Measurements from ENCODE around the gene GDPGP1. TPM values are rescaled to one million over a fixed set of nuclear protein-coding genes. Genes with fewer than 3 reads are reported as not detected.
"Not testable (repeated sequence)": the region's sequence is repeated elsewhere in the genome, so short reads cannot be mapped to it uniquely, and the experiment has no call there.

The GDPGP1 gene
- total RNA-seq, 2 experiments from 2014 or later = 7.5 to 8.3 TPM

GRCh38 chr15:90249203-90249863 lies 15.3 kb downstream of the GDPGP1 start, which contains the start of gene TTLL13:
Gene TTLL13, plus strand, starts transcription at chr15:90249556. Its CDS starts 1,075 bp downstream, at chr15:90250631.
- Histone ChIP-seq H3K4me3 (ENCODE audit: low read length) (peak within 1 kb of the TSS; percentile 61), H3K4me1 (ENCODE audit: insufficient read depth, low read length) (peaks cover 19% of the 10 kb centered on the region), H3K27me3 (ENCODE audit: control insufficient read depth in 1 of 2, insufficient read depth in 2 of 2, low read length in 2 of 2) (no peaks in the 10 kb centered on the region), H3K36me3 (ENCODE audit: insufficient read depth, low read length) (no peaks in the 10 kb centered on the region), H3K9me3 (ENCODE audit: control insufficient read depth in 1 of 2, insufficient read depth in 1 of 2, low read length in 2 of 2) (no peaks in the 10 kb centered on the region), H3K27ac (ENCODE audit: low read depth in 1 of 2, low read length in 2 of 2) (no peak within 1 kb of the TSS)
- ATAC-seq (ENCODE audit: poor library complexity) (peak; percentile 70), DNase-seq (peak; percentile 33 to 87 (median 60))
- ChIA-PET POLR2A (interaction anchor here (0.7 to 3.0 kb wide), 7 partner anchors 9 to 48 kb away, joined by 3 to 20 read pairs (median 5); partner anchors contain the start of genes CIB1, GDPGP1, NGRN and SEMA4B), CTCF (interaction anchor here (0.5 to 1.4 kb wide), 5 partner anchors 8 to 106 kb away, joined by 3 to 4 read pairs (median 4); no protein-coding TSS in a partner anchor)
- intact Hi-C loops (cut with DNase I, micrococcal nuclease) = no loop called here
- Mint-ChIP-seq H3K4me1 (ENCODE audit: low read depth) (peaks cover 17% of the 10 kb centered on the region), H3K36me3 (ENCODE audit: low read depth) (no peaks in the 10 kb centered on the region), H3K27ac (peak within 1 kb of the TSS; percentile 63), H3K4me3 (peak within 1 kb of the TSS; percentile 76), H3K9me3 (no peaks in the 10 kb centered on the region), H3K27me3 (no peaks in the 10 kb centered on the region)
- TF ChIP-seq CTCF (IDR thresholded peaks at IDR 0.05) = no peak

DNA sequence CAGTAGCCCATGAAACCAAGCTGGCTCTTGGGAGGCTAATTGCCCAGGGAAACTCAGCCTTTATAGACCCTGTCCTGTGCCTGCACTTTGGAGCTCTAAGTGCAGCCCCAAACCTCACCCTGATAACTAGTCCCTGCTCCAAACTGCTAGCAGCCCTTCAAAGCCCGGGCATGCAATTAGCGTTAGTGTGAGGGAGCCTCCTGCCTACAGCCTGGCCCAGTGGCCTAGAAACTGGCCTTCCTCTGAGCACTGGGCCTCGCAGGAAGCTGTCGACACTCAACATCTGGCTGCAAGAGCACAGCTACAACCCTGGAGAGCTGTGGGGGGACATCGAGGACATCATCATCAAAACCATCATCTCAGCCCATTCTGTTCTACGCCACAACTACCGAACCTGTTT lies 23.8 kb downstream of the GDPGP1 start:
- no peak for TF ChIP-seq CTCF (IDR thresholded peaks at IDR 0.05)
- no peaks in the 10 kb centered on the region for H3K9me3 Mint-ChIP-seq
- H3K4me1 ChIP-seq (ENCODE audit: insufficient read depth, low read length) = no peaks in the 10 kb centered on the region
- intact Hi-C loops (cut with DNase I, micrococcal nuclease) = no loop called here
- ATAC-seq (ENCODE audit: poor library complexity) (no peak), DNase-seq (no peak)
- H3K27ac ChIP-seq (ENCODE audit: low read depth in 1 of 2, low read length in 2 of 2) = no peak overlapping the region
- CTCF ChIA-PET = no interaction called here
- no peaks in the 10 kb centered on the region for H3K36me3 Mint-ChIP-seq (ENCODE audit: low read depth)
- no peak overlapping the region for H3K4me3 ChIP-seq (ENCODE audit: low read length)
- H3K27me3 Mint-ChIP-seq = no peaks in the 10 kb centered on the region
- no peaks in the 10 kb centered on the region for H3K36me3 ChIP-seq (ENCODE audit: insufficient read depth, low read length)
- no peak overlapping the region for H3K4me3 Mint-ChIP-seq
- H3K27me3 ChIP-seq (ENCODE audit: control insufficient read depth in 1 of 2, insufficient read depth in 2 of 2, low read length in 2 of 2) = no peaks in the 10 kb centered on the region
- POLR2A ChIA-PET = interaction anchor here (0.8 kb wide), 1 partner anchor 9 kb away, joined by 3 read pairs; no protein-coding TSS in a partner anchor
- H3K27ac Mint-ChIP-seq = no peak overlapping the region
- no peaks in the 10 kb centered on the region for H3K4me1 Mint-ChIP-seq (ENCODE audit: low read depth)
- no peaks in the 10 kb centered on the region for H3K9me3 ChIP-seq (ENCODE audit: control insufficient read depth in 1 of 2, insufficient read depth in 1 of 2, low read length in 2 of 2)

- no peaks in the 10 kb centered on the region for H3K27me3 ChIP-seq (ENCODE audit: control insufficient read depth in 1 of 2, insufficient read depth in 2 of 2, low read length in 2 of 2)
- no peak for TF ChIP-seq CTCF (IDR thresholded peaks at IDR 0.05)
- no peak overlapping the region for H3K4me3 Mint-ChIP-seq
- no peaks in the 10 kb centered on the region for H3K27me3 Mint-ChIP-seq
- no peak overlapping the region for H3K27ac Mint-ChIP-seq
- DNase-seq = no peak
- H3K36me3 Mint-ChIP-seq (ENCODE audit: low read depth) = no peaks in the 10 kb centered on the region
- POLR2A ChIA-PET = no interaction called here
- no peak for ATAC-seq (ENCODE audit: poor library complexity)
- no peaks in the 10 kb centered on the region for H3K9me3 Mint-ChIP-seq
- H3K36me3 ChIP-seq (ENCODE audit: insufficient read depth, low read length) = no peaks in the 10 kb centered on the region
- no peak overlapping the region for H3K4me3 ChIP-seq (ENCODE audit: low read length)
- CTCF ChIA-PET = no interaction called here
- no peak overlapping the region for H3K27ac ChIP-seq (ENCODE audit: low read depth in 1 of 2, low read length in 2 of 2)
- H3K9me3 ChIP-seq (ENCODE audit: control insufficient read depth in 1 of 2, insufficient read depth in 1 of 2, low read length in 2 of 2) = no peaks in the 10 kb centered on the region
- H3K4me1 Mint-ChIP-seq (ENCODE audit: low read depth) = peaks cover 4% of the 10 kb centered on the region
- peaks cover 5% of the 10 kb centered on the region for H3K4me1 ChIP-seq (ENCODE audit: insufficient read depth, low read length)
- intact Hi-C loops (cut with DNase I, micrococcal nuclease) = no loop called here
These were observed 25.5 kb downstream of the GDPGP1 start for GRCh38 chr15:90259524-90259923.

- H3K9me3 ChIP-seq (ENCODE audit: control insufficient read depth in 1 of 2, insufficient read depth in 1 of 2, low read length in 2 of 2); H3K4me3 ChIP-seq (ENCODE audit: low read length); DNase-seq; H3K36me3 ChIP-seq (ENCODE audit: insufficient read depth, low read length); H3K9me3 Mint-ChIP-seq; H3K27ac Mint-ChIP-seq; CTCF ChIA-PET; H3K27ac ChIP-seq (ENCODE audit: low read depth in 1 of 2, low read length in 2 of 2); H3K4me3 Mint-ChIP-seq; H3K27me3 Mint-ChIP-seq; ATAC-seq (ENCODE audit: poor library complexity); H3K27me3 ChIP-seq (ENCODE audit: control insufficient read depth in 1 of 2, insufficient read depth in 2 of 2, low read length in 2 of 2): not testable (repeated sequence)
- intact Hi-C loops (cut with DNase I, micrococcal nuclease) = loop anchor here in 1 of 2 experiments (10.0 kb wide), 1 partner anchor 366 kb away; the partner anchor contains the start of gene AP3S2
- peaks cover 12% of the 10 kb centered on the region for H3K4me1 ChIP-seq (ENCODE audit: insufficient read depth, low read length)
- POLR2A ChIA-PET = interaction anchor here (0.7 to 3.2 kb wide), 3 partner anchors 27 to 328 kb away, joined by 3 to 9 read pairs (median 5); partner anchors contain the start of genes CIB1, GDPGP1 and SEMA4B
- H3K36me3 Mint-ChIP-seq (ENCODE audit: low read depth) = peaks cover 10% of the 10 kb centered on the region
- H3K4me1 Mint-ChIP-seq (ENCODE audit: low read depth) = peaks cover 15% of the 10 kb centered on the region
These were observed 26.7 kb downstream of the GDPGP1 start for GRCh38 chr15:90260731-90261130.
